Measurements from ENCODE around the gene CRYAA. TPM values are rescaled to one million over a fixed set of nuclear protein-coding genes. Genes with fewer than 3 reads are reported as not detected.
"Not testable (repeated sequence)": the region's sequence is repeated elsewhere in the genome, so short reads cannot be mapped to it uniquely, and the experiment has no call there.

The CRYAA gene, protein sequence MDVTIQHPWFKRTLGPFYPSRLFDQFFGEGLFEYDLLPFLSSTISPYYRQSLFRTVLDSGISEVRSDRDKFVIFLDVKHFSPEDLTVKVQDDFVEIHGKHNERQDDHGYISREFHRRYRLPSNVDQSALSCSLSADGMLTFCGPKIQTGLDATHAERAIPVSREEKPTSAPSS
- total RNA-seq = not detected in 2 replicates

GRCh38 chr21:43168708-43169107 lies at the start of gene CRYAA:
CRYAA (plus strand) TSS chr21:43169008; CDS start chr21:43169100, 92 bp downstream.
- not testable (repeated sequence) for H3K4me3 ChIP-seq (ENCODE audit: low read depth, low read length); DNase-seq (ENCODE audit: low read depth)

DNA sequence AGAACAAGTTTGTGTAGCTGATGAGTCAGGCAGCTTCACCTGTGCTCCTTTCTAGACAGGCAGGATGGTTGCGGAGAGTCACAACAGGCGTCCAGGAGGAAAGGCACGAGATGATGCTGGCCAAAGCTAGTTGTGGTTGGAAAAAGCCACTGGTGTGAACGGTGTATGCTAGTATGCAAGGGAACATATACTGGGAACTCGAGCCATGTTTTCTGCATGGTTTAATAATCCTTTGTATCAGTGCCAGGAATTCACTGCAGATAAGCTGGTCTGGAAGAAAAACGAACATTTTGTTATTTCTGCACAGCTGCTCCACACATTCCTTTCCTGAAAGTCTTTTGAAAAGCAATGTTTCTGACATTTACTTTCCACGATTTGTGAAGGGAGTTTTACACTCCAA lies 38.7 kb upstream of the CRYAA start:
- not testable (repeated sequence) for DNase-seq (ENCODE audit: low read depth); H3K4me3 ChIP-seq (ENCODE audit: low read depth, low read length)

DNA sequence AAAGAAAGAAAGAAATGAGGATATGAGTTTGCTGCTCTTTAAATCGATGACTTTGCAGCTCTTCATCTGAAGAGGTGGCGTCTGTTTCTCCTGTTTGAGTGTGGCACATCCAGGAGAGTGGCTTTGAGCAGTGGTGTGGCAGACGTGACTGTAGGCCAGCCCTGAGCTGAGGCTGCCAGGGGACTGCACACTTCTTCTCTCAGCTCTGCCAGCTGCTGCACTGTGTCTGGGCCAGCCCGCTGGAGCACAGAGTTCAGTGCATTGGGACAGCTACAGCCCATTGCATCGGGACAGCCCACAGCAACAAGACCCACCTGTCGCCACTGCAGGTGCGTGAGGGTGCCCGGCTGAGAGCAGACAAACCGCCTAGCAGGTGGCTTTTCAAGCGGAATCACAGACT lies 34.3 kb upstream of the CRYAA start:
- H3K4me3 ChIP-seq (ENCODE audit: low read depth, low read length); DNase-seq (ENCODE audit: low read depth): not testable (repeated sequence)

DNA sequence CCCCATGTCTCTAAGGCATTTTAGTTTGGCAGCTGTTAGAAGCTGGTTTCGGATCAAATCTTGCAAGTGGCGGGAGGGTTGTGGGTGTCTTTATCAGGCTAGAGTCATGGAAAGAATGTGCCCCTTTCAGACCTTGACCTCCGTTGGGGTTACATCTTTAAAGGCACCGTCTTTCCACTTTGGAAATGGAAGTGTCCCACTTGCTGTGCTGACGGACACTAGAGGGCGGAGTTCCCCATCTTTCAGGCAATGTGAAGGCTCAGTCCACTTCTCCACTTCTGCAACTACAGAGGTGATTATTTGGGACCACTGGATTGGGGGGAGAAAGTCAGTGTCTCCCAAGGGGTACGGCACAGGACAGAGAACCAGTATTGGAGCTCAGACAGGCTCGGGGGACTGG lies 29.9 kb upstream of the CRYAA start:
- not testable (repeated sequence) for DNase-seq (ENCODE audit: low read depth); H3K4me3 ChIP-seq (ENCODE audit: low read depth, low read length)

GRCh38 chr21:43141407-43141806 lies 27.4 kb upstream of the CRYAA start:
- not testable (repeated sequence) for H3K4me3 ChIP-seq (ENCODE audit: low read depth, low read length); DNase-seq (ENCODE audit: low read depth)

DNA sequence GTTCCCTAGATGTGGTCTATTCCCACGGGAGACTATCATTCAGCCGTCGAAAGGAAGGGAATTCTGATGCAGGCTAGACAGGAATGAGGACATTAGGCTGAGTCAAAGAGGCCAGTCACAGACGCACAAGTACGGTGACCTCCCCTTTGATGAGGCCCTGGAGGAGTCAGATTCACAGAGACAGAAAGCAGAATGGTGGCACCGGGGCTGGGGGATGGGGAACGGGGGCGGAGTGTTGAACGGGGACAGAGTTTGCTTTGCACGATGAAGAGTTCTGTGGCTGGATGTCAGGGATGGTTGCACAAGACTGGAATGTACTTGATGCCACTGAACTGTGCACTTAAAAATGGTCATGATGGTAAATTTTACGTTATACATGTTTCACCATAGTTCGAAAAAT lies 22.2 kb upstream of the CRYAA start:
- not testable (repeated sequence) for DNase-seq (ENCODE audit: low read depth)

GRCh38 chr21:43147999-43148398 lies 20.8 kb upstream of the CRYAA start:
- not testable (repeated sequence) for H3K4me3 ChIP-seq (ENCODE audit: low read depth, low read length); DNase-seq (ENCODE audit: low read depth)

More for the DNA sequence above, 22.2 kb upstream of the CRYAA start:
- H3K4me3 ChIP-seq (ENCODE audit: low read depth, low read length) = not testable (repeated sequence)

GRCh38 chr21:43149344-43149743 lies 19.5 kb upstream of the CRYAA start:
- not testable (repeated sequence) for H3K4me3 ChIP-seq (ENCODE audit: low read depth, low read length); DNase-seq (ENCODE audit: low read depth)

DNA sequence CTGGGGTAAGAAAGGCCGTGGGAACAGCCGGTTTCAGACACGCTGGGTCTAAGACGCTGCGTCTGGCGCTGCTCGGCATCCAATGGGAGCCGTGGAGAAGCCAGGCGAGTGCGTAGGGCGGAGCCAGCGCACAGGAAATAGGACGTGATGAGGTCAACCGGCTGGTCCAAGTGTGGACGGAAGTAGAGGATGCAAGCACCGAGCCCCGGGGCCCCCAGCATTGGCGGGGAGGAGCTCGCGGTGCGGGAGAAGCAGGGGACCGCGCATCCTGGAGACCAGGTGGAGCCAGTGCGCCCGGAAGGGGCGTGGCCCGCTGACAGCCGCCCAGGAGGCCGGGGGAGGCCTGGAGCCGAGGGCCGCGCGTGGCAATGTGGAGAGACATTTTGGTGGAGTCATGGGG lies 15.2 kb upstream of the CRYAA start:
- not testable (repeated sequence) for DNase-seq (ENCODE audit: low read depth); H3K4me3 ChIP-seq (ENCODE audit: low read depth, low read length)

- not testable (repeated sequence) for H3K4me3 ChIP-seq (ENCODE audit: low read depth, low read length); DNase-seq (ENCODE audit: low read depth)
These were observed 9.3 kb upstream of the CRYAA start for GRCh38 chr21:43159279-43160175.

- not testable (repeated sequence) for DNase-seq (ENCODE audit: low read depth); H3K4me3 ChIP-seq (ENCODE audit: low read depth, low read length)
These were observed 6.7 kb upstream of the CRYAA start for GRCh38 chr21:43161826-43162707.

DNA sequence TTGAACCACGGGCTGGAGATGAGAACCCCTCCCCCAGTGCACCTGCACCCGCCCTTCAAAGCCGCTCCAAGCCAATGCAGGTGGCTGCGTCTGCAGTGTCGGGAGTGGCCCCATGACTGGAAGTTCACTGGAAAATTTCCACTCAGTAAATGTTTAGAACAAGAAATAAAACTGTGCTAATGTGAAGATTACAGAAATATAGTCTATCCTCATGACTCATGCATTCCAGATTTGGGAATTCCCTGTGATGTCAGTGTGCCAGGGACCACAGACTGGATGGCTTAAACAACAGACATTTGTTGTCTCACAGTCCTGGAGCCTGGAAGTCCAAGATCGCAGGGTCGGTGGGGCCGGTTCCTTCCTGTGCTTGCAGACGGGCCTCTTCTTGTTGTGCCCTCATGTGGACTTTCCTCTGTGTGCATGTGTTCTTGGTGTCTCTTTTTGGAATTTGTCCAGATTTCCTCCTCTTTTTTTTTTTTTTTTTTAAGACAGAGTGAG lies 6.1 kb upstream of the CRYAA start:
- DNase-seq (ENCODE audit: low read depth); H3K4me3 ChIP-seq (ENCODE audit: low read depth, low read length): not testable (repeated sequence)

DNA sequence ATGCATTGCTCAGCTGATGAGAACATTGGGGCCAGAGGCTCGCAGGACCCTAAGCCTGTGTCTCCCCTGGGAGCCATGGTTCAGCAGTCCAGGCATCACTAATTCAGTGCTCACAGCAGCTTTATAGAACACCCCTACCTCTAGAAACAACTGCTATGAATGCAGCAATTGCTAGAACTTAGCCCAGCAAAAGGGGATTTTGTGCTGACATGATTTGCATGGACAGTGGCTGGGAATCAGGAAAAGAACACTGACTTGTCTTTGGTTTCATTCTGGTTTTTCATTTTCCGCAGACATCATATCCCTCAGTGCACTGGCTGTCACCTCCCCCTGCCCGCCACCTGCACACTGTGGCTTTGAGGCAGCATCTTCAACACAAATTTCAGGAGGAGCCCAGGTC lies 4.0 kb upstream of the CRYAA start:
- not testable (repeated sequence) for DNase-seq (ENCODE audit: low read depth)

DNA sequence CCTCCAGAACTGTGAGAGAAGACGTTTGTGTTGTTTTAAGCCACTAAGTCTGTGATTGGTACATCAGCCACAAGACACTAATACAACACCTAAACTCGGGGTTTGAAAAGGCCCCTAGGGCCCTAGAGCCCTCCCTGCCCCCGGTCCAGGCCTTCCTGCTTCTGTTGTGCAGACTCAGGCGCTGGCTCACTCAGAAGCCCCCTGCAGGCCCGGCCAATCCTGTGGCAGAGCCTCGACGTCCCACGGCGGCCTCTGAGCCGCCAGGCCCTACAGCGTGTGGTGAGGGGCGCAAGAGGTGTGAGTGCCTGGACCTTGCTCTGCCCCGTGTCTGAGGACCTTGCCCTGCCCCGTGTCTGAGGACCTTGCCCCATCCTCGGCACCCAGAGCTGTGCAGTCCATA lies 3.1 kb upstream of the CRYAA start:
- not testable (repeated sequence) for H3K4me3 ChIP-seq (ENCODE audit: low read depth, low read length); DNase-seq (ENCODE audit: low read depth)

More for the DNA sequence above, 4.0 kb upstream of the CRYAA start:
- H3K4me3 ChIP-seq (ENCODE audit: low read depth, low read length) = not testable (repeated sequence)

- not testable (repeated sequence) for DNase-seq (ENCODE audit: low read depth); H3K4me3 ChIP-seq (ENCODE audit: low read depth, low read length)
These were observed 550 bp downstream of the CRYAA start for GRCh38 chr21:43169230-43169886.

DNA sequence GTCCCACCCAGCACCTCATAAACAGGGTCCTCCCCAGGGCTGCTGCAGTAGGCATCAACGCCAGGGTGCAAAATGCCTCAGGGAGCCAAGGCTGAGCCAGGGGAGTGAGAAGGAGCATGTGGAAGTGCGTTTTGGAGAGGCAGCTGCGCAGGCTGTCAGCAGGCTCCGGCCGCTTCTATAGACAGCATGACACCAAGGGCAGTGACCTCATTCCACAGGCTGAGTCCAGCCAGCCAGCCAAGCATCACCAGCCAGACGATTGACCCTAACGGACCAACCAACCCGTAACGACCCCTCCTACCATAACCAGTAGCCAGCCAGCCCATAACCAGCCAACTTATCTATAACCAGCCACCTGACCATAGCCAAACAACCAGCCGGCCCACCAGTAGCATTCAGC lies 1.1 kb downstream of the CRYAA start:
- DNase-seq (ENCODE audit: low read depth); H3K4me3 ChIP-seq (ENCODE audit: low read depth, low read length): not testable (repeated sequence)

GRCh38 chr21:43172812-43173211 lies 4.0 kb downstream of the CRYAA start:
- H3K4me3 ChIP-seq (ENCODE audit: low read depth, low read length); DNase-seq (ENCODE audit: low read depth): not testable (repeated sequence)

- not testable (repeated sequence) for DNase-seq (ENCODE audit: low read depth); H3K4me3 ChIP-seq (ENCODE audit: low read depth, low read length)
These were observed 4.6 kb downstream of the CRYAA start for GRCh38 chr21:43173438-43173837.
